Middle frontal gyrus (tissue), 1 donor: Measurements from ENCODE around the gene FNDC8.
A peak's percentile ranks its signal among the peaks of the same experiment; 100 is the strongest.
"Not testable (repeated sequence)": the region's sequence is repeated elsewhere in the genome, so short reads cannot be mapped to it uniquely, and the experiment has no call there.

Source experiments
- DNase-seq: peaks from one replicate; pipeline ENCODE4 v3.0.0-alpha.2; 2015; ENCODE audit warnings: low spot score; ENCODE audit errors: extremely low spot score

Gene FNDC8

DNA sequence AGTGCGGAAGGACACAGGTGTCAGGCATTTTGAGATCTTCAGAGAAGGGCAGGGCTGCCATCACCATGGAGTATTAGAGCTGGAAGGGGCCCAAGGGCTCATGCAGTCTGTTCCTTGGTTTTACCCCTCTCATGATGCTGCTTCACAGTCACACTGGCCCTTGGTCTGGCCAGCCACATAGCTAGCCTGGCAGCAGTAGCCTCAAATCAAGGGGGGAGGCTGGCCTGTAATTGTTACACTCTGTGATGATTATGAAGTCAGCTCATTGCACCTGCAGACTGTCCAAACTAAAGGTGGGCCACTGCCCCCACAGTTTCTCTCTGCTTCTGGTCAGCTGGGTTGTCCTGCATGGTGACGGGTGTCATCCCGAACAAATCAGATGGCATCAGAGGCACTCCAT, at the start of gene FNDC8:
Gene FNDC8, plus strand, starts transcription at position 301 of the 400 bp plus-strand sequence. Its CDS starts 79 bp downstream, at position 380.
- DNase-seq, result no peak

DNA sequence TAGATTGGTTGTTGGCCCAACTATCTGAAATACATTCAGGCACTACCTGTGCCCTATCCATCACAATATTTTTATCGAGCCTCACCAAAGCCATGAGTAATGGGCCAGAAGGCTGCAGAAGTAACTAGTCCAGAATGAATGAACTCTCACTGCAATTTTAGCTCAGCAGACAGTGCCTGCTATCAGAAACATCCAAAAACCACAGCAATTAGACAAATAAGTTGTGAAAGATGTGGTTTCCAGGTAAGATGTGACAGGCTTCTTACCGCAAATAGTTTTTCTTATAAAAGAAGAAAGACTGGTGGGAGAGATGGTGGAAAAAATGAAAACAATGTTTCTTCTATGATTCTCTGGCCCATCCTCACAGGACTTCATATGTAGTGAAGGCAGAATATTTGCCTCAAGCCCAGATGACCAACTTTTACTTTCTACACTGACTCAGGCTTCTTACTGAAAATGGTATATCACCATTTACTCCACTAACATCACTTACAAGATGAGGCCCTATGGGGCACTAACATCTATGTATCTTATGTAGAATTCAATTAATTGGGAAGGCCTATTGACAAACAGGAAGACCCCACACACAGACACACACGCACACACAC, 48.1 kb upstream of the FNDC8 start:
- no peak for DNase-seq

DNA sequence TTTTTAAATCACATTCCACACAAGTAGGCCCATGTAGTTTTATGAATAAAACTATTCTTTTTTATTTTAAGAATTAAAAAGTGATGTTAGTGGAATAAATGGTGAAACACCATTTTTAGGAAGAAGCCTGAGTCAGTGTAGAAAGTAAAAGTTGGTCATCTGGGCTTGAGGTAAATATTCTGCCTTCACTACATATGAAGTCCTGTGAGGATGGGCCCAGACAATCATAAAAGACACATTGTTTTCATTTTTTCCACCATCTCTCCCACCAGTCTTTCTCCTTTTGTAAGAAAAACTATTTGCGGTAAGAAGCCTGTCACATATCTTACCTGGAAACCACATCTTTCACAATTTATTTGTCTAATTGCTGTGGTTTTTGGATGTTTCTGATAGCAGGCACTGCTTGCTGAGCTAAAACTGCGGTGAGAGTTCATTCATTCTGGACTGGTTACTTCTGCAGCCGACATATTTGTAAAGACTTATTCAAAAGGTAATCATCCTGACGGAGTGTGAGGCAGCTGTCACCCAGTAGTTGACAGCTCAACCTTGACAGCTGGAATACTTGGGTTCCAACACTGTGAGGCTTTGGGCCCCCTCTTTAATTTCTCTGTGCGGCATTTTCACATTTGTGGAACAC, 47.3 kb upstream of the FNDC8 start:
- no peak for DNase-seq

DNA sequence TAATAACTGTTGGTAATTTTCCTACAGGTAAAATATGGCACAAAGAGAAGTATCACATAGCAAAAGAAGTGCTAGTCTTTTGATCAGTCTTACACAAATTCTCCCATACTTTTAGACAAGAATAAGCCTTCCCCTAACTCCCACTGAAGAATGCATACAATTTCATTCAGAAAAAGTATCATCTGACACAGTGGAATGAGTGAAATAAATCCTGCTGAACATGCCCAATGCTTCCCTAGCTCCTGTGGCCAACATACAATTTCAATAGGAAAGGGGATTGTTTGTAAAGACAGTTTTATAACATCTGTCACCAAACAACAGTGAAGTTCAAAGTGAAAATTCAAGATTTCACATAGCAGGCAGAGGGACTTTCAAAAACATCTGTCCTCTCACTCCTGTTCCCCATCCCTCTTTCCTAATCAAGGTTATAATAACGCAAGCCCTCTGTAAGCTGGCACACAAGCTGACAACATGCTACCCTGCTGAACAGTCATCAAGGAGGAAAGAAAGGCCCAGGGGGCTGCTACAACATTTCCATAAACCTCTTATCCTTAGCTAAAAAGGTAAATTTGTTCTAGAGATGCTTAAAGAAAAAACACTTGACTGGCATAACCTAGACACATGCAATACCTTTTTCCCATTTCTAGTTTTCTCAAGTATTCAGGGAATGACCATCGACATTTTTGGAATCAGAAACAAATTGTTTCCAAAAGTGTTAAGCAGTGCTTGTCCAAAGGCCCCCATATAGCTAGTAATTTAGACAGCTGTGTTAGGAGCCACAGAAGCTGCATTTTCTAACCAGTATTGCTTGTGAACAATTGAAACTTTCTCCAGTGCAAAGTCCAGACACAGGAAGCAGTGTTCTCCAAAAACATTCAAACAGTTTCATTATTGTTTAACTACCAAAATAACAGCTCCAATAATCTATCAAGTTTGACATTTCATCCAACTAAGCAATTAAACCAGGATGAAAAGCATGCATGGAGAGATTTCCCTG, 46.4 kb upstream of the FNDC8 start:
- DNase-seq, result peak; percentile 42

DNA sequence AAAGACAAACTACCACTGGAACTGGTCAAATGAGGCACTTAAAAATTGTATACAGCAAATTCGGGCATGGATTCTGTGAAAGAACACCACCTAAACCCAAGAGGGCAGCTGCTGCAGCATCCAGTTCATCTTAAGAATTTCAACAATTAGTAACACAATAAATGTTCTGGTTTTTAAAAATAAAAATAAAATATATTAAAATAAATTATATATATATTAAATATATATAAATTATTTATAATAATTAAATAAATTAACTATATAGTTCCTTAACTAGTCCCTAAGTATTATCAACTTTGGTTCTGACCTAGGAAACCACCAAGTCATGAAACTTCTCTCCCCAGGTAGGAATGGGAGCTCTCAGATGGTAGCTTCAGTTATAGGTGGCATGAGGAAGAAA, 44.5 kb upstream of the FNDC8 start:
- DNase-seq, result no peak

DNA sequence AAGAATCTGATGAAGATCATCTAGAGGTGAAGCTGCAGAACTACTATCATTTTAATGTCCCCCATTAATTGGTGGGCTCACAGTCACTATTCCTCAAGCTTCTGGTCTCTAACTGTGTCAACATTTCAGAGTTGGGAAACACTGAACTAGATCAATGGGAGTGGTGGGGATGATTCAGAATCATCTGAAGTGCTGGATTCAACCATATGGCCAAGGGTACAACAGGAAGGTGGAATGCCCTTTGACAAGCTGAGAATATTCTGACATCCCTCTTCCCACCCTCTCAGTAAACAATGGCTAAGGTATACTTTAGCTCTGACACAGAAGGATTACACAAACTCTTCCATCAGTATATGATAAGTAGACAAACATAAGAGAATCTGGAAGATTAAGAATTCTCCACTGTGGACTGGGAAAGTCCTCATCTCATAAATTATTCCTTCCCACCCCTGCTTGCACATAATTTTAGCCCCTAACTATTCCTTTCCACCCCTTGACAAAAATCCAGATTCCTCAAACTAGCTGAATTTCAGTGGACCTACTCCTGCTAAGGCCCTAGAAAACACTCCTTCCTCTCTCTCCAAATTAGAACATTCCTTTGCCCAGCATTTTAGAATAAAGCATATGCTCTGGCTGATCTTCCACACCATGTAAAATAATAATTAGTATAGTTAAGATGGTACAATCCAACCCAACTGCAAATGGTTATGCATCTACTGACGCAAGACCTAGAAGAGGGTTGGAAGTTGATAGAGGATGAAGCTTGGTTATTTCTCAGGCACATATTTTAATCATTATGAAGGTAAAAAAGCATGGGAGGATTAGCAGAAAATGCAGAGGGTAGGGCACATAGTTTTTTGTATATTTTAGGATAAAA, 41.6 kb upstream of the FNDC8 start:
- no peak for DNase-seq

DNA sequence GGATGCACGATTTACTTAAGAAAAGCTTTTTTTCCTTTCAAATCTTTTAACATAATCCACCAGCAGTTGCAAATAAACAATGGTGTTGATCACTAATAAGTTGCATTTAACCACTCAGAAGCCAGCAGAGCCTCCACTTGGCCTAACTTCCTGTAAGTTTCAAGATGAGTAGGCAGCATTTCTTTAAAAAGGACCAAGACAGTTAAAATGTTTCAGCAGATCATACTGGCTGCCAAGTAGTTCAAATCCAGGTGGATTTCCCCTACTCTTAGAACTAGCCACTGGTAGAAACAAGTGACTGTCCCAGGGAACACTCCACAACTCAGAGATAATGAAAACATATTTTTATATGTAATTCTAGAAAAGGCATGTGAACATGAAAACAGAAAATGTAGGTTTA, 40.9 kb upstream of the FNDC8 start:
- no peak for DNase-seq

DNA sequence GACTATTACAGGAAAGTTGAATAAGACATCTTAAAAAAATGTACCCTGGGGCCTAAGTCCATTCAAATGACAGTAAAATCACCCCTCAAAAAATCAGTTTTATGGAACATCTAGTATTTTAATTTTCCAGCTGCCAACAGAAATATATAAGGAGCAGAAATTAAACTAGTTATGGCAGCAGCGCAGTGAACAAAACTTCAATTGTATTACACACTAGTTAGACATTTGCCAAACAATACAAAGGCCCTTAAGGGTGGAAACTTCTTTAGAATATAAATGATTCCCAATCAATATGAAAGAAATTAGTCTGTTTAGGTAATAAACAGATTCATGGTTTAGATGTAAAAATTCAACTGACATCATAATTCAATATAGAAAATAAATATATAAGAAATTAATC, 39.8 kb upstream of the FNDC8 start:
- DNase-seq, result no peak

DNA sequence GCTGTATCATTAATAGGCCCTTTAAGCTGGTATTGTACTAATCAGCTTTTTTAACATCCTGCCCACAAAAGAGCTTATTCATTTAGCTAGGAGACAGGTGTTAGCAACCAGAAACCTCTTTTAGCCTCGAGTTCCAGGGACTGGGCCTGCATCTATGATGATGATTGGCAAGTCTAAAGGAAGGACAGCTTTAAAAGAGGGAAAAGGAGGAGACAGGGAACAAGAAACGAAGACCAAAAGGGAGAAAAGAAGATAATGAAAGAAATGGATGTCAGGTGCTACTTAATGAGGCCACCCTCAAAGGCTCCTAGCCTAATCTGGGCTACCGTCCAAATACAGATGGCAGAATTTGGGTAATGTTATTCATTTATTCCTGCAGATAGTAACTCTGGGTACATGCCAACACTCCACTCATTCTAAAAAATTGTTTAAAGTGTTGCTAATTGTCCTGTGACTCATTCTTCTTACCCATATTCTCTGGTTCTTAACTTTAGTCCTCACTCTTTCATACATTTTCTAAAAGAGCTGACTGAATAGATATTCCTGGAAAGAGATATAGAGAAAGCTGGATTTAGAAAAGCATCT, 39.2 kb upstream of the FNDC8 start:
- no peak for DNase-seq

DNA sequence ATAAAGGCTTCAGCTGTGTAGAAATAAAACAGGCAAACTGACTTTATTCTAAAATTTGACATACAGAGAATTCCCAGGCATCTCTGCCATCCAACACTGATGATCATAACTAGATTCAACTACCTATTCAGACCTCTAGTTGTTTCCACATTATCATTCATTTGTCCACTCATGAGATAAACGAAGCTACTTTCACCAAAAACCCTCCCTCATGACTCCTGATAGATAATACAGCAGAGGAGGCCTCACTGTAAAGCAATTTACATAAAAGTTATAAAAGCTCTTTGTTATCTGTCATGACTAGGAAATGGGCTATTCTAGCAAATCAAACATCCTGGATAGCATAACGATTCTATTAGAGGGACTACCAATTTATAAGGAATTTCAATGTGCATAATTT, 38.3 kb upstream of the FNDC8 start:
- no peak for DNase-seq

DNA sequence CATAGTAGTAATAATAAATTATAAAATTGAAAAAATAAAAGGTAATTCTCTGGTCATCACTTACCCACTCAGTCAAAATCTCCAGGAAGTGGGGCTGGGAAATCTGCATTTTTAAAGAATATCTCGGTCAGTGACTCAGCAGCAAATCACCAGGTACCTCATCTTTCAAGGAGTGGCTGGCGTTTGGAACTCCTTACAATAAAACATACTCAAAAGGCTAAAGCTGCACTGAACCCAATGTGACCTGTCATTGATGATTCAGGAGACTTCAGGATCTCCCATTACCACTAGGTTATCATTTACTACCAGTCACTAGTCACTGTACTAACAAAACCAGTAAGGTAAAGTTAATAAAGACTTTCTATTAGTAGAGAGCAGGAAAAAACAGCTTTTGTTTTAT, 36.4 kb upstream of the FNDC8 start:
- no peak for DNase-seq

DNA sequence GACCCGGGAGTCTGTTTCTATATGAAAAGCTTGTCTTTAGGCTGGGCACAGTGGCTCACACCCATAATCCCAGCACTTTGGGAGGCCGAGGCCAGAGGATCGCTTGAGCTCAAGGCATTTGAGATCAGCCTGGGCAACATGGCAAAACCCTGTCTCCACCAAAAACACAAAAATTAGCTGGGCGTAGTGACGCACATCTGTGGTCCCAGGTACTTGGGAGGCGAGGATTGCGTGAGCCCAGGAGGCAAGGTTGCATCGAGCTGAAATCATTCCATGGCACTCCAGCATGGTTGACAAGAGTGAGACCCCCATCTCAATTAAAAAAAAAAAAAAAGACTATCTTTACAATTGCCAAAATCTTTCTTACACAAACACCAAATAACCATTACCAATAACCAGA, 35.3 kb upstream of the FNDC8 start:
- DNase-seq, result no peak

DNA sequence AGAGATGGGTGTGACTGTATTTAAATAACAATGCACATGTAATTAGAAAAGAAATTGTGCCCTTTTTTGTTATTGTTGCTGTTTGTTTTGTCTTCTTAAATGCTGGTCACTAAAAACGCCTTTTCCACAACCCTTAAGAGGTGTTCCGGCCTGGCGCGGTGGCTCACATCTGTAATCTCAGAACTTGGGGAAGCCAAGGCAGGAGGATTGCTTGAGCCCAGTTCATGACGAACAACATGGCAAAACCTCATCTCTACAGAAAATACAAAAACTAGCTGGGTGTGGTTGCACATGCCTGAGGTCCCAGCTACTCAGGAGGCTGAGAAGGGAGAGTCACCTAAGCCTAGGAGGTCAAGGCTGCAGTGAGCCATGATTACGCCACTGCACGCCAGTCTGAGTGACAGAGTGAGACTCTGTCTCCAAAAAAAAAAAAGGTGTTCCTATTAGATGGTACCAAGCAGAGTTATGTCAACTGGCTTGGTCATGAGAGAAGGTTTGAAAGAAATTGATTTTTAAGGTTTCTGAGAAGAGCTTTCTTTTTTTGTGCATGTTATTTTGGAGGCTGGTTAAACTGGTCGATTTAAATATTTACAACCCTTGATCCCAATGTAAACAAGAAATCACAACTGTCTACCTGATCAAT, 34.4 kb upstream of the FNDC8 start:
- no peak for DNase-seq

DNA sequence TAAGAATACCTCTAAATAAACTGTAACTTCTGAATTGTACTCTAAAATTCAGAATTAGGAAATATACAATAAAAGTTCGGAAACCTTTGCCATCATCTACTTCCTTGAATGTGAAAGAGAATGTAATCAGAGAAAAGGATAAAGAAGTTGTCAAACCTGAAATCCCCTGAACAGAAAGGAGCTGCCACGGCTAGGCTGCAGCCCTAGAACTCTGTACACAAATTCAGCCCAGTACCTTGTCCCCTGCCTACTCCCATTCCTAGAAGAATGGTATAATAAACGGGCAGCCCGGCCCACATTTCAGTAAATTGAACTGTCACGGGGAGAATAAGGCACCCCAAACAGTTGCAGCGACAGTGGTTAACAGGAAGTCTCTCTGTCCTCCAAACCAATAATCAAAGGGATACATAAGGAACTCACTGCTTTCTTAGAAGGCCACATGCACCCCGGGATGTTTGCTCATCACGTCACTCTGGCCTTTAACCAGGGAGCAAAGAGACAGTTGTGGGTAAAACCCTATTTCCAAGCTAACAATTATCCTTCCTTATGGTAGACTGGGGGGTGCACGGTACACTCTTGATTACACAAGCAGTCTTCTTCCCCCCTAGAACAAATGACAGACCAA, 33.6 kb upstream of the FNDC8 start:
- DNase-seq, result no peak

DNA sequence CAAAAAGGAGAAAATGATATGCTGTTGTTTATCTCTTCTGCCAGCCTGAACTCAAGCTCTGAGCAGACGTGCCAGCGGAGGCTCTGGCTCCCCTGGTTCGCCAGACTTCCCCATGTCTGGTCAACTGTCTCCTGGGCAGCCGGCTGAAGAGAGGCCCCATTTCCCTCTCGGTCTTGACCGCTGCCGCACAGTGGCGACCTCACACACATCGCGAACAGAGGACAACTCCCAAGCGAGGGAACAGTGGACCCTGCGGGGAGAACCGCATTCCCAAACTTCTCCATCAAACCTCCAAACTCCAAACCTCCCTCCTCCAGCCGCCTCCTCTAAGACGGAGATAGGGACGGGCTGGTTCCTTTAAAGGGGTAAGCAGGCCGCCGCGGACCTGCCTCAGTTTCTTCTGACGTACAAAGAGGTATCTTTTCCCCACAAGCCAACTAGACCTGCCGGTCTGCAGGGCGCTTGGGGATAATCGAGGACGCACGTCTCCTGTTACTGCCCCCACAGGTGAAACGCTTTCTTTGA, 33.0 kb upstream of the FNDC8 start:
- no peak for DNase-seq

DNA sequence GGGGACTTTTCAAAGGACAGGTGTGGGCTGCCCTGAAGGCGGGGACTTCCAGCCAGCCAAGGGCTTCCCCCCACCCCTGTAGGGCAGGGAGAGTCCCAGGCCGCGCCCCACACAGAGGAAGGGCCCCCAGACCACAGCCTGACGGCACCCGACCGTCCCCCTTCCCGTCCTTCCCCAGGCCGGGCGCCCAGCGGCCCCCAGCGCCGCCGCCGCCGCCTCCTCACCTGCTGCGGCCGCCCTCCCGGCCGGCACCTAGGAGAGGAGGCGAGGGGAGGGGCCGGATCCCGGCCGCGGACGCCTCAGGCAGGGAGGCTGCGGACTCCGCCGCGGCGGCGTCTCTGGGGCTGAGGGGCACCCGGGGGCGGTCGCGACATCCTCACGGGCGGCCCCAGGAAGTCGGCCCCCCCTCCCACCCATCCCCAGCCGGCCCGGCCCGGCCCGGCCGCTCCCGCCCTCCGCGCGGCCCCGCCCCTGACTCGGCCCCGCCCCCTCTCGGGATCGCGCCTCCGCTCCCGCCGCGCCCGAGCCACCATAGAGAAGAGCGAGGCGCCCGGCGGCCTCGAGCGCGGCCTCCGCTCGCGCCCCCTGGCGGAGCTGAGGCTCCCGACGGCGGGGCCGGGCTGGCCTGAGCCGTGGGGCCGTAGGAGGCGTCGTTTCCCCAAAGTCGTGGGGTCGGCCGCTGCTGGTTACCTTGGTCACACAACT, 32.4 kb upstream of the FNDC8 start:
- peak; percentile 77 for DNase-seq

DNA sequence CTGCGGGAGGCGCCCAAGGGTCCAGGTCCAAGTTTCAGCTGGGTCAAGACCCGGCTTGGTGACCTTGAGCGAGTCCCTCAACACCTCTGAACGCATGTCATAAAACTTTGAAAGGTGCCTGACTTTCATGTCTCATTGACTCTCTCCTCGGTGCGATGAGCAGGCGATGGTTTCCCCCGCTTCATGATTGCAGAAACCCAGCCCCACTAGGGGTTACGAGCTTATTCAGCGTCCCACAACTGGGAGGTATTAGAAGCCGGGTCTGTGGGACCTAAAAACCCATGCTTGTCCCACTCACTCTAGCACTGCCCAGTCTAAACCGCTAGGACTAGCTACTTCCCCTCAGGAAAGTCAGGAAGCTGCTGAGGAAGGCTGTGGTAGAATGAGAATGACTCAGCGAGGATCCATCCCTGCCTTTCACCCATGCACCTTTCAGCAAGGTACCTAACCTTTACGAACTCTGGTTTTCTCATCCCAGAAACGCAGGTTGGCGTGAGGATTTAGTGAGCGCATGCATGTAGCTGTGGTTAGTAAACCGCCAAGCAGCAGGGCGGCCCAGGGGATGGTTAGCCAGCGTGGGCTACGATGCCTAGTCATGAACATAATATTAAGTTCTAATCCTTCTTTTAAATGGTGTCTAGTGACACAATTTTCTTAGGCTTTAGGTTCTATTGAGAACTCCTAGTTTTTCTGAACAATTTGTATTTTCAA, 31.7 kb upstream of the FNDC8 start:
- DNase-seq, result no peak

DNA sequence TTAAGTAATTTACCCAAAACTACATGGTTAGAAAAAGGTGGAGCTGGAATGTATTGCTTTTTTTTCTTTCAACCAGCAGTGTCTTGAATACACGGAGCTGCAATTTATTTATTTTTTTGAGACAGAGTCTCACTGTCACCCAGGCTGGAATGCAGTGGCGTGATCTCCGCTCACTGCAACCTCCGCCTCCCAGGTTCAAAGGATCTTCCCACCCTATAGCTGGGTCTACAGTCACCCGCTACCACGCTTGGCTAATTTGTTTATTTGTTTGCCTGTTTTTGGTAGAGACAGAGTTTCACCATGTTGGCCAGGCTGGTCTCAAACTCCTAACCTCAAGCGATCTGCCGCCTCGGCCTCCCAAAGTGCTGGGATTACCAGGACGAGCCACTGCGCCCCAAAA, 30.7 kb upstream of the FNDC8 start:
- DNase-seq, result not testable (repeated sequence)
